HL-60/S4 (cell line): ENCODE results near the gene SPATA17.
"Not testable (repeated sequence)": the region's sequence is repeated elsewhere in the genome, so short reads cannot be mapped to it uniquely, and the experiment has no call there.

ENCODE experiments used
- in situ Hi-C: fragments of 300-500 bp; cut with MboI; formaldehyde crosslinking; loops from 2 replicates; pipeline ENCODE4 v1.14.3; 2022; ENCODE audit warnings: low sequenced_read_pairs

The SPATA17 gene, protein sequence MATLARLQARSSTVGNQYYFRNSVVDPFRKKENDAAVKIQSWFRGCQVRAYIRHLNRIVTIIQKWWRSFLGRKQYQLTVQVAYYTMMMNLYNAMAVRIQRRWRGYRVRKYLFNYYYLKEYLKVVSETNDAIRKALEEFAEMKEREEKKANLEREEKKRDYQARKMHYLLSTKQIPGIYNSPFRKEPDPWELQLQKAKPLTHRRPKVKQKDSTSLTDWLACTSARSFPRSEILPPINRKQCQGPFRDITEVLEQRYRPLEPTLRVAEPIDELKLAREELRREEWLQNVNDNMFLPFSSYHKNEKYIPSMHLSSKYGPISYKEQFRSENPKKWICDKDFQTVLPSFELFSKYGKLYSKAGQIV

DNA sequence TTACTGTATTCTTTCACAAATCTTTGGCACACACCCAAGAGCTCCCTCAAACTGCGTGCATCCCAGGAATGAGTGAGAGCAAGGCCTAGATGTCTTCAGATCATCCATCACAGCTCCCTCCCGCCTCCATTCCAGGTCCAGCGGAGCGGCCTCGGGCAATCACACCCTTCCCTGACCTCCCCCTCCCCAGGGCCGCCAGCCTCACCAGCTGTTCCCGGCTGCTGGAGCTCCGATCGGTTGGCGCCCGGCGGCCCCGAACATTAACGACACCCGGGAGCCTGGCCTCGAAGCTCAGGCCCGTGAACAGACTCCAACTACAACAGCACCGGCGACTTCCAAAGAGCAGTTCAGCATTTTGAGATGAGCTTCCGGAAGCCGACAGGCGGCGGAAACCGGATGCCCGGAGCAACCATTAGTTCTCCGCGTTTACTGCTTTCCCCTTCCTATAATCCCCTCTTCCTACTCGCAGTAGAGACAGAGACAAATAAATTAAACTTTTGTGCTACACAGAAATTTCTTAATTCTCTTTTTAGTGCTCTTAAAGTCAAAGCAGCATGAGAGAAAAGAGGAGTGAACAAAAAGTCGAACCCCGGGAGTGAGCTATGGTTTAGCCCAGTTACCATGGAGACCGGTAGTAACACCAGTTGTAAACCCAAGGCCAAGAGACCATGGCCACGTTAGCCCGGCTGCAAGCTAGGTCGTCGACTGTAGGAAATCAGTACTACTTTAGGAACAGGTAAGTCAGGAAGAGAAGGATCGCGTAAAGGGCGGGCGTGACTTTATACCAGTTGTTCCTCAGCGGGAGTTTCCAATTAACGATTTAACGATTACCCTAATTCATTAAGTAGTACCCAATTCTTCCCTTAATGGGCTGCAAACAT is at the start of gene SPATA17, which contains the start of gene GPATCH2:
Gene SPATA17 (plus strand): TSS at position 634 of the 881 bp plus-strand sequence. CDS start 35 bp downstream, at position 669.
Gene GPATCH2 (minus strand): TSS at position 380 of the 881 bp plus-strand sequence. CDS start 119 bp downstream, at position 261.
- in situ Hi-C loops: no loop called here

DNA sequence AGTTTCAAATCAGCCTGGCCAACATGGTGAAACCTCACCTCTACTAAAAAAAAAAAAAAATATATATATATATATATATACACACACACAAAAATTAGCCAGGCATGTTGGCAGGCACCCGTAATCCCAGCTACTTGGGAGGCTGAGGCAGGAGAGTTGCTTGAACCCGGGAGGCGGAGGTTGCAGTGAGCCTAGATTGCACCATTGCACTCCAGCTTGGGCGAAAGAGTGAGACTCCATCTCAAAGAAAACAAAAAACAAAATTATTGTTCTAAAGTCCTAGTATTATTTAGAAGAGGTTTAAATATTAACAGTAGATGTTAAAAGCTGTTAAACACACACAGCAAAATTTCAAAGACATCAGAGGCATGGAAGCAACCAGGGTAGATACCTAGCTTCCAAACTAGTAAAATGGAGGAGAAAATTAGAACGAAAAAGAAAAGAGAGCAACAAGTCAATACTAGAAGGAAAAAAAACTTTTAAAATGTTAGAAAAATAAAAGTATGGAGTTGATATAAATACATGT is 46.8 kb upstream of the SPATA17 start:
- in situ Hi-C loops: not testable (repeated sequence)

- in situ Hi-C loops: no loop called here
Measured at GRCh38 chr1:217585577-217585976, 45.6 kb upstream of the SPATA17 start.

GRCh38 chr1:217586586-217586985 is 44.6 kb upstream of the SPATA17 start:
- in situ Hi-C loops: no loop called here

- in situ Hi-C loops: no loop called here
Measured at GRCh38 chr1:217590598-217590997, 40.5 kb upstream of the SPATA17 start.

DNA sequence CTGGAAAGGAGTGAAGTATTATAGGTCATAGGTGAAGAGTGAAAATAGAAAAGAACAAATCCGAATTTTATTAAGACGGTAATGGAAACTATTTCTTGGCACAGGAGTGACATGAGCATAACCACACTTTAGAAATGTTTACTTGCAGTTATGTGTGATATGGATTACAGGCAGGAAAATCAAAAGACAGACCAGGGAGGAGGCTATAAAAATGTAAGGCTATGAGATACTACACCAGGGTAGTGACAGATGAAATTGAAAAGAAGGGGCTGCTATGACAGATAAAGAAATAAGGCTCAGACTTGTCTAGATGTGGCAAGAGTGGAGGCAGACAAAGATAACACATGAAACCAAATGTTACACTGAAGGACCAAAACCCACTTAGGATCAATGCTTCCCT is 32.0 kb upstream of the SPATA17 start:
- in situ Hi-C loops: no loop called here

- in situ Hi-C loops: no loop called here
Measured at GRCh38 chr1:217602380-217602779, 28.8 kb upstream of the SPATA17 start.

GRCh38 chr1:217605390-217605789 is 25.8 kb upstream of the SPATA17 start:
- in situ Hi-C loops: no loop called here

- in situ Hi-C loops: no loop called here
Measured at GRCh38 chr1:217614200-217614712, 16.9 kb upstream of the SPATA17 start.

DNA sequence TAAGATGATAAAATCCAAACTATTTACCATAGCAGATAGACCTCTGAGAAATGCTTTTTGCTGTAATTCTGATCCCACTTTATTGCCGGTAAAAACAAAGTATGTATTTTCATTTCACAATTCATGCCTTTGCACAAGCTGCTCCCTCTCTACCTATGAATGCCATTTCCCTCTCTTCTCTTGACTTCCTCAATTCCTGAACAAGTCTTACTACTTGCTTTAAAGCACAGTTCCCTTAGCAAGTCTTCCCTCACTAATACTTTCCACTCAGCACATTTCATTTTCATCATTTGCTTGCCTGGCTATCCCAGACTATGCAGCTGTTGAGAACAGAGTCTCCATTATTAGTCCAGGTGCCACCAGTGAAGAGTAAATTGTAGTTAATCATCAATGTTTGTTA is 14.0 kb upstream of the SPATA17 start:
- in situ Hi-C loops: no loop called here

GRCh38 chr1:217620814-217621213 is 10.3 kb upstream of the SPATA17 start:
- in situ Hi-C loops: no loop called here

DNA sequence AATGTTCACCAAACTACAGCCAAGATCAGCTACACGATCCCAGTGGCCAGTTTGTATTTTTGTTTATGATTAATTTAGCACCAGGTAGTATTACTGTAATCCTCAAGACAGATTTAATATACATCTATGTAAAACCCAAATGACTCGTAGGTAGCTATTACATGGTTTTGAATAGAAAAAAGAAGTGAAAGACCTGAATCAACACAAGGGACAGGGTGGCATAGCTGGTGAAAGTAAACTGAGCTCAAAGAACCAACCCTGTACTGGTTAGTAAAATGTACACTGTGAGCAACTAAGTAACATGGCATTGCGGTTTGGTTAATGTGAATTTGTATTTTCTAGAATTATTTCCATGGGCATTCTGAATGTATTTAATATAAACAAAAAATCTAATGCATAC is 9.1 kb upstream of the SPATA17 start:
- in situ Hi-C loops: no loop called here

DNA sequence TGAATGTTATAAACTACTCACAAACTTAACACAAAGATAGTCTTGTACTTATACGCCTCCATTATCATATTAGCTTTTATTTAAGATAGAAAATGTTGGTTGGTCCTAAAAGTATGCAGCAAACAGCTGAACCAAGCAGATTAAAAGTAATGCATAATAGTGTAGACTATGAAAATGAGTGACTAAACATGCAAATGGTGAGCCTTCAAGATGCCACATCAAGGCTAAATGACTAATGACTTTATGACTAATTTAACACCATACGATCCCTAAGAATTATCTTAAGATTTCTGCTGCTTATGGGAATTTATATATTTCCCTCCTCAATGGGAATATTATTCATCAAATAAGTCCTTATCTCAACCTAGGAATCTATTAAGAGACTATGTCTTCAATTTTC is 4.8 kb upstream of the SPATA17 start:
- in situ Hi-C loops: no loop called here

- in situ Hi-C loops: no loop called here
Measured at GRCh38 chr1:217627431-217627830, 3.7 kb upstream of the SPATA17 start.

- in situ Hi-C loops: no loop called here
Measured at GRCh38 chr1:217642455-217642854, 11.3 kb downstream of the SPATA17 start.

GRCh38 chr1:217647791-217648190 is 16.6 kb downstream of the SPATA17 start:
- in situ Hi-C loops: no loop called here

DNA sequence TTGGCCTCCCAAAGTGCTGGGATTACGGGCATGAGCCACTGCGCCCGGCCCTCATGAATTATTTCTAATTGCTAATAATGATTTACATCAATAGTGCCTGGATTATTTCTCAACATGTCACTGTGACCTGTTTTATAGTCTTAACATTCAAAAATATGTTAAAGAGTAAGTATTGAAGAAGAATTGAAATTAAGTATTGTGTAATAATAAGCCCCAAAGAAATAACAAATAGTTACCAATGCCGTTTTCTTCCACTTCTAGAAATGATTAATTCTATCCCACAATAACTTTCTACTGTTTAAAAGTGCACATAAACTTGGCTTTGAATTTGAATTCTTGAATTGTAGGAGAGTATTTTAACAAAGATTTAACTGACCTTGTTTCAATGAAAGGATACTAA is 19.5 kb downstream of the SPATA17 start:
- in situ Hi-C loops: no loop called here

DNA sequence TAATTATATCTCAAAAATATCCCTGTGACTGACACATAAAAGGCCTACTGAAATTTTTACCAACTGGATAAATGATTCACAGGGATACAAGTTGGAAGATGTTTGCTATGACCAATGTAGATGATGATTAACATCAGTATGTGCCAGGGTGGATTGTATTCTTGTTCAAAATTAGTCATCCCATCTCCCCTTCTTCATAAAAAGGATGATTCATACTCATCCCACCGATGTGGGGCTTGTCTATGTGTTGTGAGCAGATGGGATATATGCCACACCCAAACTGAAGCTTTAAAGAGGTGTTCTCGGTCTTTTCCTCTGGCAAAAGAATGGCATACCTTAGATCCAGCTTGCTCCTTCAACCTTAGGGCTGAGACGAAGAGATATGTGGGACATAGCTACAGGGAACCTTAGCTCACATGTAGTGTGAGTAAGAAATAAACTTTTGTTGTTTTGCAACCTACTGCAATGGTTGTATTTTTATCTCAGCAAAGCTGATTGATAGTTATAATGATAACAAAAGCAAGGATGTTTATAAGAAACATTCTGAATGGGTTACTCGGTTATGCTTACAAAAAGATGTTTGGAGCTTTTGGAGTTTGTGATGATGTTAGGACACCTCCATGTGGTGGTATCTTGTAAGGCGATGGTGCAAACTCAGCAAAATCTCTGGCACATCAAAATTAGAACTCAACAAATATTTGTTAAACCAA is 29.4 kb downstream of the SPATA17 start:
- in situ Hi-C loops: no loop called here

GRCh38 chr1:217661407-217661806 is 30.3 kb downstream of the SPATA17 start:
- in situ Hi-C loops: no loop called here

- in situ Hi-C loops: no loop called here
Measured at GRCh38 chr1:217668351-217668940, 37.3 kb downstream of the SPATA17 start.
